Muscle layer of duodenum (tissue), 2 donors: Measurements from ENCODE around the gene CTNNA2.

Source experiments
- H3K27ac ChIP-seq: one replicate; pipeline ENCODE4 v1.7.0; 2013; ENCODE audit warnings: mild to moderate bottlenecking, low read length
- H3K27me3 ChIP-seq: one replicate; pipeline ENCODE4 v1.7.0; 2013; ENCODE audit warnings: low read depth, mild to moderate bottlenecking, control low read depth, low read length
- H3K36me3 ChIP-seq, 2 donors: one replicate each; pipeline ENCODE4 v1.7.0; 2013; ENCODE audit warnings: low read length in 2 of 2, control low read depth in 1 of 2, mild to moderate bottlenecking in 1 of 2; ENCODE audit not compliant: insufficient read depth in 2 of 2, control insufficient read depth in 1 of 2
- H3K4me1 ChIP-seq, 2 donors: one replicate each; pipeline ENCODE4 v1.7.0; 2013; ENCODE audit warnings: low read length in 2 of 2, mild to moderate bottlenecking in 2 of 2, control low read depth in 1 of 2, moderate library complexity in 1 of 2; ENCODE audit not compliant: insufficient read depth in 2 of 2, control insufficient read depth in 1 of 2
- H3K4me3 ChIP-seq, 2 donors: one replicate each; pipeline ENCODE4 v1.7.0; 2013; ENCODE audit warnings: low read length in 2 of 2, low read depth in 1 of 2, mild to moderate bottlenecking in 1 of 2
- H3K9me3 ChIP-seq, 2 donors: one replicate each; pipeline ENCODE4 v1.7.0; 2013; ENCODE audit warnings: low read length in 2 of 2, control low read depth in 1 of 2, mild to moderate bottlenecking in 1 of 2; ENCODE audit not compliant: control insufficient read depth in 1 of 2
- donor health status: healthy.

Gene CTNNA2

GRCh38 chr2:80233333-80233732 lies 720.5 kb downstream of the CTNNA2 start:
- H3K4me1 ChIP-seq: no peaks in the 10 kb centered on the region
- H3K36me3 ChIP-seq: no peaks in the 10 kb centered on the region
- no peaks in the 10 kb centered on the region for H3K9me3 ChIP-seq
- no peak overlapping the region for H3K4me3 ChIP-seq
- no peak overlapping the region for H3K27ac ChIP-seq
- H3K27me3 ChIP-seq: no peaks in the 10 kb centered on the region

DNA sequence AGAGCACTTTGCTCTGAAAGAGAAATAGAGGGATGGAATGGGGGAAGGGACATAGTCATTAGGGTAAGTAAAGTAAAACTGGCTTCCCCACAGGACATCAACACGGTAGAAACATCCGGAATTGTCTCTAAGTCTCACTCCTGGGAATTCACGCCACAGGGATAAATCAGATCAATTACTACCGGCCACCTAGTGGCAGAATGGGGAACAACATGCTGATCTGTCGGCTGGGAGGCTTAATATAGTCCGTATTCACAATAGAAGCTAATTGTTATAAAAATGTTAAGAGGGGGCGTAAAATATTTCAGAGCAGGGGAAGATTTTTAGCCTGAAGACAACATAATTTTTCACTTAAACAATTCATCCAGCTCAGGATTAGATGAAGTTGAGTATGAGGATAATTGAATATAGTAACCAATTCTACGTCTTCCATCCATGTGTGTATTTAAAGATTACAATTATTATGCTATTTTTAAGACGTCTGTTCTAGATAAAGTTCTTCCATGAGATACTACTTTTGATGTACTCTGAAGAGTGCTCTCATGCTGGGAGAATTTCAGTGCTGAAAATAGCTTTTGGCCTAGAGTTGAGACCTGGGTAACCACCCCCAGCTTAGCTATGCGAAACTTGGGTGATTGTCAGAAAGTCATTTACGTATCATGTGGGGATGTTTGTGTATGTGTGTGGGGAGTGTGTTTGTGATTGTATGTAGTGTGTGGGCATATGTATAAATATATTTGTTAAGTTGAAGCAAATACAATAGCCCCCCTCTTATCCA lies 726.0 kb downstream of the CTNNA2 start:
- Histone ChIP-seq H3K9me3 (no peaks in the 10 kb centered on the region), H3K27me3 (no peaks in the 10 kb centered on the region), H3K27ac (no peak overlapping the region), H3K4me3 (no peak overlapping the region), H3K36me3 (no peaks in the 10 kb centered on the region), H3K4me1 (no peaks in the 10 kb centered on the region)

DNA sequence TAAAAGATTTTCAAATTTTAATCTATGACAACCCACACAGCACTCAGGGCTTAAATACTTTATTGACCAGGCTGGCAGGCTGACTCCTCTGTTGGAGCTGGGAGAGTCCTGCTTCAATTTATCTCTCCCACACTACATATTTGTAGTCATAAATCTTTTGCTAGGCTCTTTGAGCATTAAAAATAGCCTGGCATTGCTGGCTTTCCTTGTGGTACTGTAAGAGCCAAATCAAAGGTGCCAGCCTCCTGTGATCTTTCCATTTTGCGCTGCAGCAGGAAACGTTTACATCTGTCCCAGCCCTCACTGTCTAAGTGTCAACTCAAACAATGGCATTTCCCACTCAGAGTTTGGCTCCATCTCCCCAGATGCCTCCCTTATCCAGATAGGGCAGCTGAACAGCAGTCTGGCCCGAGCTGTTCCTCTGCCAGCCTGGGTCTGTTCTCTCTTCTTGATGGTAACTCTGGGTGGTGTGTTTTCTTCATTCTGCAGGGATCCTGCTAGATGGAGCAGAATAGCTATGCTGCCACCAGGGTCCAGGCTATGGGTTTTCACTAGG lies 729.6 kb downstream of the CTNNA2 start:
- Histone ChIP-seq H3K27me3 (no peaks in the 10 kb centered on the region), H3K4me1 (no peaks in the 10 kb centered on the region)

GRCh38 chr2:80244905-80245584 lies 732.2 kb downstream of the CTNNA2 start:
- Histone ChIP-seq H3K36me3 (no peaks in the 10 kb centered on the region), H3K9me3 (no peaks in the 10 kb centered on the region), H3K4me3 (no peak overlapping the region), H3K4me1 (no peaks in the 10 kb centered on the region), H3K27ac (no peak overlapping the region), H3K27me3 (no peaks in the 10 kb centered on the region)

More for the DNA sequence above, 729.6 kb downstream of the CTNNA2 start:
- Histone ChIP-seq H3K9me3 (no peaks in the 10 kb centered on the region), H3K36me3 (no peaks in the 10 kb centered on the region), H3K27ac (no peak overlapping the region), H3K4me3 (no peak overlapping the region)

GRCh38 chr2:80246534-80246933 lies 733.7 kb downstream of the CTNNA2 start:
- H3K4me3 ChIP-seq: no peak overlapping the region
- H3K36me3 ChIP-seq: no peaks in the 10 kb centered on the region
- H3K27me3 ChIP-seq: no peaks in the 10 kb centered on the region
- no peaks in the 10 kb centered on the region for H3K4me1 ChIP-seq
- no peak overlapping the region for H3K27ac ChIP-seq
- H3K9me3 ChIP-seq: no peaks in the 10 kb centered on the region

- no peaks in the 10 kb centered on the region for H3K4me1 ChIP-seq
- no peaks in the 10 kb centered on the region for H3K27me3 ChIP-seq
- H3K4me3 ChIP-seq: no peak overlapping the region
- H3K36me3 ChIP-seq: no peaks in the 10 kb centered on the region
- no peaks in the 10 kb centered on the region for H3K9me3 ChIP-seq
- H3K27ac ChIP-seq: no peak overlapping the region
These were observed 734.5 kb downstream of the CTNNA2 start for GRCh38 chr2:80247339-80247738.

- no peaks in the 10 kb centered on the region for H3K4me1 ChIP-seq
- no peaks in the 10 kb centered on the region for H3K36me3 ChIP-seq
- H3K4me3 ChIP-seq: no peak overlapping the region
These were observed 735.3 kb downstream of the CTNNA2 start for GRCh38 chr2:80248146-80248545.

GRCh38 chr2:80252294-80252986 lies 739.6 kb downstream of the CTNNA2 start:
- no peaks in the 10 kb centered on the region for H3K4me1 ChIP-seq

More at GRCh38 chr2:80248146-80248545, 735.3 kb downstream of the CTNNA2 start:
- Histone ChIP-seq H3K9me3 (no peaks in the 10 kb centered on the region), H3K27me3 (no peaks in the 10 kb centered on the region), H3K27ac (no peak overlapping the region)

GRCh38 chr2:80255918-80256781 lies 743.3 kb downstream of the CTNNA2 start:
- H3K4me1 ChIP-seq: no peaks in the 10 kb centered on the region
- no peak overlapping the region for H3K27ac ChIP-seq
- H3K36me3 ChIP-seq: no peaks in the 10 kb centered on the region
- no peaks in the 10 kb centered on the region for H3K9me3 ChIP-seq
- H3K4me3 ChIP-seq: no peak overlapping the region
- no peaks in the 10 kb centered on the region for H3K27me3 ChIP-seq

More at GRCh38 chr2:80252294-80252986, 739.6 kb downstream of the CTNNA2 start:
- H3K27ac ChIP-seq: no peak overlapping the region
- H3K36me3 ChIP-seq: no peaks in the 10 kb centered on the region
- no peaks in the 10 kb centered on the region for H3K9me3 ChIP-seq
- H3K4me3 ChIP-seq: no peak overlapping the region
- H3K27me3 ChIP-seq: no peaks in the 10 kb centered on the region

DNA sequence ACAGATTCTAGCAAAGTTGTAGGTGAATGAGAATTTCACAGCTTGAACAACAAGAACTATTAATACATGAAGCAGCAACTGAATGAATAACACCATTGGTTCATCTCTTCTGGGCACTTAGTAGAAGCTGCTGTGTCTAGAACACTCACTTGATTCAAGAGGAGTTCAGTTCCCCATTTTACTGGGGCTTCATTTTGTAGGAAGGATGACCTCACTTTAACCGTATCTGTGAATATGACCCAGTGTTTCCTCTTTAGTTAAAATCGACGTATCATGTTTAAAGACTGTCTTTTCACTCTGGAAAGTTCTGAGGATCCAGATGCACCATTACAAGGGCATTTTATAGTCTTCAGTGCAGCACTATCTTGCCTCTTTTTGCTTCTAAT lies 743.9 kb downstream of the CTNNA2 start:
- Histone ChIP-seq H3K27me3 (no peaks in the 10 kb centered on the region), H3K27ac (no peak overlapping the region), H3K4me1 (no peaks in the 10 kb centered on the region), H3K4me3 (no peak overlapping the region), H3K9me3 (no peaks in the 10 kb centered on the region), H3K36me3 (no peaks in the 10 kb centered on the region)
